ENCODE data around the gene CFAP69. TPM values are rescaled to one million over a fixed set of nuclear protein-coding genes. Genes with fewer than 3 reads are reported as not detected.

CFAP69 gene
- total RNA-seq = 1.3 and 2.4 TPM in 2 replicates

GRCh38 chr7:90244909-90245851 is at the start of gene CFAP69:
CFAP69 (plus strand) TSS chr7:90245174; CDS start chr7:90245425, 251 bp downstream.

GRCh38 chr7:90211391-90212148 is 33.4 kb upstream of the CFAP69 start, which contains the start of gene STEAP2:
STEAP2 (plus strand) TSS chr7:90211740; CDS start chr7:90225083, 13,343 bp downstream.

GRCh38 chr7:90320801-90321494 is 76.0 kb downstream of the CFAP69 start, which contains the start of gene FAM237B:
FAM237B (minus strand) TSS chr7:90321304; CDS start chr7:90319748, 1,556 bp downstream.

GRCh38 chr7:90346336-90347125 is 101.6 kb downstream of the CFAP69 start, which contains the start of gene GTPBP10:
GTPBP10 (plus strand) TSS chr7:90346716; CDS start chr7:90346742, 26 bp downstream.

Other genes starting within 250 kb of the CFAP69 start
- gene STEAP1, start 90.7 kb upstream of the CFAP69 start, total RNA-seq = 7.4 and 9.6 TPM in 2 replicates
- 0.32 and 1.4 TPM in 2 replicates for gene STEAP2, start 33.4 kb upstream of the CFAP69 start, total RNA-seq
- gene FAM237B, start 76.1 kb downstream of the CFAP69 start, total RNA-seq = not detected in 2 replicates
- 4.7 and 12.6 TPM in 2 replicates for gene GTPBP10, start 101.5 kb downstream of the CFAP69 start, total RNA-seq
- 3.9 and 14.5 TPM in 2 replicates for gene CLDN12, start 158.3 kb downstream of the CFAP69 start, total RNA-seq
- gene PTTG1IP2, start 224.5 kb downstream of the CFAP69 start, total RNA-seq = not detected in 2 replicates

Data from bladder microvascular endothelial cell (primary cell).